NCI-H2171 treated with DMSO at 0.1 percent for 48 hours (cell line): Measurements from ENCODE around the gene LRRC28.
A peak's percentile ranks its signal among the peaks of the same experiment; 100 is the strongest.

Source experiments
- DNase-seq: peaks from one replicate; lab custom pipeline; 2025; lab: John Stamatoyannopoulos, UW

The LRRC28 gene

DNA sequence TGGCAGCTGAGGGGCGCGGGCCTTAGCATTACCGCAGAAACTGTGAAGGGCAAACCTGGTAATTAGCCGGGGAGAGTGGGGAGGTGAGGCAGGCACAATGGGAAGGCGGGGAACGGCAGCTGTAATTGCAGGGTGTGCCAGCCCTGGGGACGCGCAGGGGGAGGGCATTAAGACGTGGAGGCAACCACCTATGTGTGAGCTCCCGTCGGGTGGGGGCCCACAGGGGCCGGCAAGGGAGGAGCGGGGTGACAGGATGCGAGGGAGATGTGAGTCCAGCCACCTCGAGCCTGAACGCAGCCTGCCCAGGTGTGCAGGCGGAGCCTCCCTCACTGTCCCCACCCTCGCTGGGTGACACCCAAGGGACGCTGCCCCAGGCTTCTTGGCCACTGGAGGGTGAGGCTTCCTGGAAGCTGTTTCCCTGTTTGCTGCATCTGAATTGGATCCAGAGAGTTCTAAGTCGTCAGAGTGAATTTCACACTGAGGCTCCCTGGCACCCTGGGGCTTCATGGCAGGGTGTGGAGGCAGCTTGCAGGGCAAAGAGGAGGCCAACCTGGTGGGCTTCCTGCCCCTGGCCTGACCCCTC is 183.9 kb downstream of the LRRC28 start:
- peak; percentile 75 for DNase-seq

DNA sequence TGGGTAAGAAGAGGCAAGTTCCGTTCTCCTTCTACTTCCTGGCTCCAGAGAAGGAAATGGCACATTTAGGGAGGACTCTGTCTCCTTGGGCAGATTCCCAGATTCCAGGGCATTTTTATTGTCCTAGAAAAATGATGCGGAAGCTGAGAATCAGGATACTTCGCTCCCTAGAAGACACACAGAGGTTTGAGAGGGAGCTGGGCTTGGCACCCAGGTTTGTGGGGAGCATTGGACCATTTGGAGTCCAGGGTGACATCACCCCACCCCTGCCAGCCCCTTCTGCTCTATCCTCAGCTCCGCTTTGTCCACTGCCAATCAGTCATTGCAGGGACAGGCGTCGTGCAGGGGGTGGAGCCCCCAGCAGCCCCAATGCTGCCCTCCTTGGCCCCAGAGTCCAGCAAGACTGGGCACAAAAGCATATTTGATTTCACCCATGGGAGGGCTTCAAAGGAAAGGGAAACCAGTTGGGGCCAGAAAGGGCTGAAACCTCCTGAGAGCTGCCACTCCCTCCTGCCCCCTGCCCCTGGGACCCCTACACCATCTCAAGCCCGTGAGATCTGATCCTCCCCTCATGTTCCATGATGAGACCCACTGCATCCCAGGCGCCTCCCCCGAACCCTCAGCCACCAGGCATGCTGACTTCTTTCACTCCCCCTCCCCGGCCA is 184.7 kb downstream of the LRRC28 start:
- no peak for DNase-seq

DNA sequence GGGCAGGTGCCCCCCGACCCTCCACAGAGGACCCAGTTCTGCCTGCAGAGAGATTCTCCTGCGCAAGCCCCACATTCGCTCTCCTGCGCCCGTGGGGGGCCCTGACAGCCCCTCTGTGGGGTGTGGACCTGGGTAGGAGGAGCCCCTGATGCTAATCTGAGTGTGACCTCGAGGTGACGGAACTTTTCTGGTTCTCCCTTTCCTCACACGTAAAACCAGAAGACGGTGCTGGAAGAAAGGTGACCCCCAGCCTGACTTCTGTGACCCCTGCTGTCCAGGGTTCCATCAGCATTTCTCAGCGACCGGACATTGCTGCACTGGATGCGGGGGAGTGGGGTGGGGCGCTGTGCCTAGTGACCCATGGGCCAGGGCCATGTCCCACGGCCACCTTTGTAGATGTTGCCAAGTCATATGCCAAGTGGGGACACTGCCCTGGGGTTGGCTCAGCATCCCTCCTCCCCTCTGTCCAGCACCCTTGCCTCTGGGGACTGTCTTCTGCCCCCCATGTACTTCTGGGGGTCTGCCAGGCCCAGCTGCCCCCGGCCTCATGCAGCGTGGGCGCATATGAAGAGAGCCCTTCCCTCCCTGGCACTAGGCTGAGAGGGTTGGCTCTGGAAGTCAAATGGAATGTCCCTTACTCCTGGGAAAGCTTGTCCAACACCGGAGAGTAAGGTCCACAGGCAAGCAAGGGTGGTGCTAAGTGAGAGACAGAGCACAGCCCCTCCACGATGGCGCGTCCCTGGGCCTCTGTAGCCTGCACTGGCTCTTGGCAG is 185.4 kb downstream of the LRRC28 start:
- DNase-seq, result no peak

DNA sequence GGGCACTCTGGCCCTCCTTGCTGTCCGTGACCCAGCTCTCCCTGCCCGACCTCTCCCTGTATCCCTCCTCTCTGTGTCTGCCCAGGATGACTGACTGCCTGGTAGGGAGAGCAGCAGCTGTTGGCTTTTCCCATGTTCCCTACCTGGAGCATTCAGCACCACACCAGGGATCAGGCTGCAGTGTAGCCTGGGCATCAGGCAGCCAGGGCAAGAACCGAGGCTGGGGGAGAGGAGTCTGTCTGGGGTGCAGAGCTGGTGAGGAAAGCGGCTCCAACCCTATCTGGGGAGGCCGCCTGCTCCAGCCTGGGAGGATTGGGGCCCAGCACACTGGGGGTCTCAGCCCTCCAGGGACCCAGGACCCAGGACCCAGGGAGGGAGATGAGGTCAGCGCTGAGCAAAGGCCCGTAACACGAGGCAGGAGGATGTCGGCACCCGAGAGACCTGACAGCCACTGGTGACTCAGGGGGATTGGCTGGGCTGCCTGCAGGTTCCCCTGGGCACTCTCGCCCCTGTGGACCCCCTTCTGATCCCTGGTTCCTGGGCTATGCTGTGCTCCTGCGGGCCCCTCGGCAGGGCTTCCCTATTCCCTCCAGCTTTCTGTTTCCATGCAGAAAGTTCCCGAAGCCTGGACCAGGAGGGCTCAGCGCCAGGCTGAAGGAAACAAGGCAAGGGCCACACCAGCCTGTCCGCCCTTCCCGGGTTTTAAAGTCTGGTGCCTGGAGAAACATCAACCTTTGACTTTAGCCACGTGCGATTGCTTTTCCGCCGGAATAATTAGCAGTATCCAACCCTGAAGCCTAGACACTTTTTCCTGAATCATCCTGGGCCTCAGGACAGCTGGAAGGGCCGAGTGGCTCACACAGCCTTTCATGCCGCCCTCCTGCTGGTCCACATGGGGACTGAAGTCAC is 186.3 kb downstream of the LRRC28 start:
- no peak for DNase-seq

DNA sequence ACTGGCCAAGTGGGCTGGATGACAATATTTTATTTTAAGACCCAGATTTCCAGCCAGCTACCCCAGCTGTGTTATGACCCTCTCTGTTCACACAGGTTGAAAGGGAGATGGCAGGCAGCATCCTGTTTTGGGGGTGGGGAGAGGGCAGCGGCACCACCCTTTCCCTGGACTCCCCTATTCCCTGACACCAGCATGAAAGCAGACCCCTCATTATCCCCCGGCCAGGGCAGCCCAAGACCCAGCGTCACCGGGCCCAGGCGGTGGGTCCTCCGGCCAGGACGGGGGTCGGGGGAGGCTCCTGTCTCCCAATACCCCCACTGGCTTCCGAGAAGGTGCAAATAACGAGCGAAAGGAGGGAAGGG is 186.9 kb downstream of the LRRC28 start:
- no peak for DNase-seq

DNA sequence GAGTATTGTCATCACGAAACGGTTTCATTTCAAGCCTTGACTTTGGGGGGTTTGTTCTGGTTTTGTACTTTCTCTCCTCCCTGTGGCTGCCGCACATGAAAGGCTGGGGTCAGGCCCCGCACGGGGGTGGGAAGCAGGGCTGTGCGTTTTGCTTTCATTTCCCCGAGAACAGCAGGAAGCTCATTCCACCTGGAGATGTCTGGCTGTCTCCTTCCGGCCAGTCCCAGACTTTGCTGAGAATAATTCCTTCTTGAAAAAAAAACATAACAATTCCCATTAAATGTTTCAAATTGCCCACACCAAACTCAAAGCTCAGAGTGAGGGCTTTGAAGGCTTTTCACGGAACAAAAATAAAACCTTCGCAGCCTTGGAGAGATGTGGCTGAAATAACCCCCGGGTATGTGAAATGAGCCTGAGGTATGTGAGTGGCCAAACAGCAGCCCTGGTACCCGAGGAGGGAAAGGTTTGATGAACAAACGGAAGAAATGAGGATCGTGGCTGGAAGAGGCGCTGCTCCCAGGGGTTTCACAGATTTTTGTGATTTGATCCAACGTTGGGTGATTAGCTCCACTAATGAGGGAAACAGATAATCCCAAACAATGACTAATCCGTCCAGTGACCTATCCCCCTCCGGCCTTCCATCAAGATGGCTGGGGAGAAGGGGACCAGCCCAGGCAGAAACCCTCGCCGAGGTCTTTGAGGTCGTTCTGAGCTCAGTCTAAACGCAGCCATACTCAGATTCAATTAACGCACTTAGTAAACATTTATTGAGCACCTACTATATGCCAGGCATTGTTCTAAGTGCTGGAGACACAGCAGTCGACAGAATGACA is 187.6 kb downstream of the LRRC28 start:
- no peak for DNase-seq

DNA sequence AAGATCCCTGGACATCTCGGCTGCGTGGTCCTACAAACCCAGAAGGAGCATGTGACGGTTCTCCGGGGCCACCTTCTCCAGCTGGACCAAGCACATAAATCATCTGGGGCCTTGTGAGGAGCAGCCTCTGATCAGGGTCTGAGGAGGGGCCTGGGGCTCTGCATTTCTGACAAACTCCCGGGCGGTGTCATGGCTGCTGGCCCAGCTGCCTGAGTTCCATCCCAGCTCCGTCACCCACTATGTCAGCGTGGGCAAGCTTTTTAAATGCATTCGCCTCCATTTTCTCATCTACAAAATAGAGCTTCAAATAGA is 188.2 kb downstream of the LRRC28 start:
- no peak for DNase-seq

DNA sequence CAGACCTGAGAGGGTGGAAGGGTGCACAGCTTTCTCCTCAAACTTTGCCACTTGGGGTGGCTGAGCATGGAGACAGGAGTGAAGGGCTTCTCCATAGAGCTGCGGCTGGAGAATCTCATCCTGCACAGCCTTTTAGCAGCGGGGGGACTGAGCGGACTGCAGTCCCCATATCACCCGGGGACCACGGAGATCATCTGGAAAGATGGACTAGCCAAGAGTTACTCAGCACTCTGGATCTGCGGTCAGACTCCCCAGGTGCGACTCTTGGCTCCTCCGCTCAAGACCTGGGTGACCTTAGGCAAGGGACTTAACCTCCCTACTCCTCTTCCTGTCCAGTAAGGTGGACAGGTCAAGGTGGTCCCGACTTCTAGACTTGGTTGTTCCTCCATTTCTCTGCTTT is 188.7 kb downstream of the LRRC28 start:
- no peak for DNase-seq
